BJ (cell line): ENCODE measurements around the gene EBI3. TPM values are rescaled to one million over a fixed set of nuclear protein-coding genes. Genes with fewer than 3 reads are reported as not detected.
A peak's percentile ranks its signal among the peaks of the same experiment; 100 is the strongest.
"Not testable (repeated sequence)": the region's sequence is repeated elsewhere in the genome, so short reads cannot be mapped to it uniquely, and the experiment has no call there.

ENCODE experiments used
- CTCF ChIA-PET: fragments of 350-600 bp; formaldehyde crosslinking; extraction: SDS; loops from one replicate; lab custom pipeline; 2021; ENCODE audit warnings: antibody characterized with exemption, inconsistent platforms; lab: Yijun Ruan, JAX
- POLR2A ChIA-PET: fragments of 300-600 bp; sonication (Branson Sonifier 250); formaldehyde crosslinking; extraction: SDS; loops from one replicate; lab custom pipeline; 2021; ENCODE audit warnings: antibody characterized with exemption; lab: Charles Lee
- DNase-seq: peaks from one replicate; pipeline ENCODE4 v3.0.0-alpha.2; 2011; ENCODE audit warnings: low read depth
- H3K27me3 ChIP-seq: 2 replicates; pipeline ENCODE4 v1.6.0; 2011; ENCODE audit warnings: low read length; ENCODE audit not compliant: control insufficient read depth, insufficient read depth
- H3K36me3 ChIP-seq: 2 replicates; pipeline ENCODE4 v1.5.1; 2011; ENCODE audit warnings: low read length; ENCODE audit not compliant: control insufficient read depth, insufficient read depth
- H3K4me3 ChIP-seq: 2 replicates; pipeline ENCODE4 v1.5.1; 2011; ENCODE audit warnings: low read depth, mild to moderate bottlenecking, control low read depth, low read length
- polyA plus RNA-seq: library from polyadenylated mRNA; depleted of rRNA; stranded (reverse); fragments of >200 nt; gene quantifications from 2 replicates; pipeline ENCODE4 v1.2.3, GENCODE V29; 2011
- TF ChIP-seq, protein P1 (sequence below): IDR thresholded peaks from 2 replicates; pipeline ENCODE4 v1.5.1; 2011; ENCODE audit warnings: low read depth, mild to moderate bottlenecking, control low read depth, inconsistent platforms, low read length, moderate library complexity; ENCODE audit not compliant: insufficient read depth

The EBI3 gene
- polyA plus RNA-seq, 1 experiment, result 1.2 TPM

- ChIA-PET CTCF (interaction anchor here (0.8 to 4.2 kb wide), 19 partner anchors 8 to 281 kb away, joined by 3 to 43 read pairs (median 5); partner anchors contain the start of genes MPND, SH3GL1, STAP2 and YJU2), POLR2A (no interaction called here)
- TF ChIP-seq, protein P1, sequence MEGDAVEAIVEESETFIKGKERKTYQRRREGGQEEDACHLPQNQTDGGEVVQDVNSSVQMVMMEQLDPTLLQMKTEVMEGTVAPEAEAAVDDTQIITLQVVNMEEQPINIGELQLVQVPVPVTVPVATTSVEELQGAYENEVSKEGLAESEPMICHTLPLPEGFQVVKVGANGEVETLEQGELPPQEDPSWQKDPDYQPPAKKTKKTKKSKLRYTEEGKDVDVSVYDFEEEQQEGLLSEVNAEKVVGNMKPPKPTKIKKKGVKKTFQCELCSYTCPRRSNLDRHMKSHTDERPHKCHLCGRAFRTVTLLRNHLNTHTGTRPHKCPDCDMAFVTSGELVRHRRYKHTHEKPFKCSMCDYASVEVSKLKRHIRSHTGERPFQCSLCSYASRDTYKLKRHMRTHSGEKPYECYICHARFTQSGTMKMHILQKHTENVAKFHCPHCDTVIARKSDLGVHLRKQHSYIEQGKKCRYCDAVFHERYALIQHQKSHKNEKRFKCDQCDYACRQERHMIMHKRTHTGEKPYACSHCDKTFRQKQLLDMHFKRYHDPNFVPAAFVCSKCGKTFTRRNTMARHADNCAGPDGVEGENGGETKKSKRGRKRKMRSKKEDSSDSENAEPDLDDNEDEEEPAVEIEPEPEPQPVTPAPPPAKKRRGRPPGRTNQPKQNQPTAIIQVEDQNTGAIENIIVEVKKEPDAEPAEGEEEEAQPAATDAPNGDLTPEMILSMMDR, result peak; percentile 88
- no peak for DNase-seq
- H3K36me3 ChIP-seq, result peaks cover 14% of the 10 kb centered on the region
- no peak overlapping the region for H3K4me3 ChIP-seq
- no peaks in the 10 kb centered on the region for H3K27me3 ChIP-seq
Observed at GRCh38 chr19:4267101-4267900, 38.0 kb downstream of the EBI3 start.

DNA sequence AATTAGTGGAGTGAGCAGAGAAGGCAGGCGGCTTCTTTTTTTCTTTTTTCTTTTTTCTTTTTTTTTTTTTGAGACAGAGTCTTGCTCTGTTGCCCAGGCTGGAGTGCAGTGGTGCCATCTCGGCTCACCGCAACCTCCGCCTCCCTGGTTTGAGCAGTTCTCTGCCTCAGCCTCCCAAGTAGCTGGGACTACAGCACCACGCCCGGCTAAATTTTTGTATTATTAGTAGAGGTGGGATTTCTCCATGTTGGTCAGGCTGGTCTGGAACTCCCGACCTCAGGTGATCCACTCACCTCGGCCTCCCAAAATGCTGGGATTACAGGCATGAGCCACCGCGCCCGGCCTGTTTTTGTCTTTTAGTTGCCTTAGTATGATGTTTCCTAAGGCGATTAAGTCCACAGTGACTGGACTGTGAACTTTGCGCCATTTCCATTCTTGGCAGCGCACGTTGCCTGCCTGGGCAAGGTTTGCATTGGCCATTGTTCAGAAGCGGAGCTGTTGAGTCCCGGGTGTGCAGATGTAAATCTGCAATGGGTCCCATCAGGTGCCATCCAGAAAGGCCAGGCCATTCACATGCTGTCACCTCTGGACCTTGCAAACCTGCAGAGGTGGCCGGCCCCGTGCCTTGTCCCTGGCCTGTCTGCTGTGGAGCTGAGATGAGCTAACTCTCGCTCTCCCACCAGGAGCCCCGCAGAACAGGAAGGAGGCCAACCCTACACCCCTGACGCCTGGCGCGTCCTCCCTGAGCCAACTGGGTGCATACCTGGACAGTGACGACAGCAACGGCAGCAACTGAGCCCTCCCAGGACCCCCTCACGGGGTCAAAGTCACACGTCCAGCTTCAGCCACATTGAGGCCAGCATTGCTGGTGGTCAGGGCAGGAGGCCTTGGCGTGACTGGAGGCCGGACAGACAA lies 38.8 kb downstream of the EBI3 start:
- Histone ChIP-seq H3K36me3 (peaks cover 13% of the 10 kb centered on the region), H3K4me3 (no peak overlapping the region), H3K27me3 (no peaks in the 10 kb centered on the region)
- TF ChIP-seq, protein P1, result no peak
- no peak for DNase-seq
- POLR2A ChIA-PET, result no interaction called here
- CTCF ChIA-PET, result interaction anchor here (0.8 to 4.2 kb wide), 12 partner anchors 10 to 257 kb away, joined by 3 to 43 read pairs (median 6); partner anchors contain the start of gene STAP2

DNA sequence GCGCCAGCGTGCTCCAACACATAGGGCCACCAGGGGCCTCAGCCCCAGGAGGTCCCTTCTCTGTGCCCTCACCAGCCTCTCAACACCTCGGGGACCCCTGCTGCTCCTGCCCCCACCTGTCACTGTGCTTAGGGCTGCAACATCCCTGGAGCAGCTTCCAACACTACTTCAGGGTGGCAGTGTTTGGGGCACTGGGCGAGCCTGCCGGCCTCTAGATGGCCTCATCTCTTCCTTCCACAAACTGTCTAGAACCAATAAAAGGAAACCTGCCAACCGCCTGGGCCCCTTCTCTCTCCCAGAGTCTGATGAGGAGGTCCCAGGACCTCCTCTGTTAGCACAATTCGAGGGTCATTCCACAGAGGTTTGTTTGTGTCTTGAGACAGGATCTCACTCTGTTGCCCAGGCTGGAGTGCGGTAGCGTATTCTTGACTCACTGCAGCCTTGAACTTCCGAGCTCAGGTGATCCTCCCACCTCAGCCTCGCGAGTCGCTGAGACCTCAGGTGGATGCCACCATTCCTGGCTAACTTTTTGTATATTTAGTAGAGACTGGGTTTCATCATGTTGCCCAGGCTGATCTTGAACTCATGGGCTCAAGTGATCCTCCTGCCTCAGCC lies 39.6 kb downstream of the EBI3 start:
- no peaks in the 10 kb centered on the region for H3K27me3 ChIP-seq
- POLR2A ChIA-PET, result no interaction called here
- H3K36me3 ChIP-seq, result peaks cover 13% of the 10 kb centered on the region
- CTCF ChIA-PET, result interaction anchor here (1.9 to 4.2 kb wide), 4 partner anchors 9 to 256 kb away, joined by 6 to 43 read pairs (median 30); no protein-coding TSS in a partner anchor
- no peak overlapping the region for H3K4me3 ChIP-seq
- TF ChIP-seq, protein P1, result no peak
- no peak for DNase-seq

- DNase-seq, result no peak
- peaks cover 8% of the 10 kb centered on the region for H3K36me3 ChIP-seq
- ChIA-PET CTCF (interaction anchor here (2.6 kb wide), 1 partner anchor 79 kb away, joined by 8 read pairs; no protein-coding TSS in a partner anchor), POLR2A (no interaction called here)
- H3K27me3 ChIP-seq, result peaks cover 2% of the 10 kb centered on the region
- H3K4me3 ChIP-seq, result no peak overlapping the region
- TF ChIP-seq, protein P1, result no peak
Observed at GRCh38 chr19:4272894-4273293, 43.6 kb downstream of the EBI3 start.

DNA sequence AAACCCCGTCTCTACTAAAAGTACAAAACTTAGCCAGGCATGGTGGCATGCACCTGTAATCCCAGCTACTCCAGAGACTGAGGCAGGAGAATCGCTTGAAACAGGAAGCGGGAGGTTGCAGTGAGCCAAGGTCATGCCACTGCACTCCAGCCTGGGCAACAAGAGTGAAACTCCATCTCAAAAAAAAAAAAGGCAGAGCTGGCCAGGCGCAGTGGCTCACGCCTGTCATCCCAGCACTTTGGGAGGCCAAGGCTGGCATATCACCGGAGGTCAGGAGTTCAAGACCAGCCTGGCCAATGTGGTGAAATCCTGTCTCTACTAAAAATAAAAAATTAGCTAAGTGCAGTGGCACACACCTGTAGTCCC lies 45.0 kb downstream of the EBI3 start:
- POLR2A ChIA-PET, DNase-seq, H3K36me3 ChIP-seq, H3K4me3 ChIP-seq, H3K27me3 ChIP-seq: not testable (repeated sequence)
- CTCF ChIA-PET, result interaction anchor here (0.6 to 2.6 kb wide), 2 partner anchors 78 to 361 kb away, joined by 3 to 8 read pairs; no protein-coding TSS in a partner anchor
